Left cardiac atrium (tissue), 4 donors: ENCODE results near the gene TPRG1L. TPM values are rescaled to one million over a fixed set of nuclear protein-coding genes. Genes with fewer than 3 reads are reported as not detected.

Experiments used
- ATAC-seq, 2 donors: fragments of 200-7000 bp; cut with Tn5 transposase; one replicate each; pipeline ENCODE4 v1.9.1; 2020; ENCODE audit warnings: mild to moderate bottlenecking in 2 of 2, moderate library complexity in 2 of 2
- DNase-seq: peaks from one replicate; pipeline ENCODE4 v3.0.0-alpha.2; 2020
- intact Hi-C, 2 donors: fragments of 100-400 bp; cut with DNase I; formaldehyde crosslinking; loops; one replicate each; pipeline versions ENCODE4 v1.14.1 to v1.15.1; 2022 to 2023
- total RNA-seq, 2 donors: library from RNA; stranded (reverse); fragmentation: NEBNext Ultra II Directional; extraction: Animal tissue kit (Norgen Biotek cat#: 25700); gene quantifications; one replicate each; pipeline ENCODE4 v1.2.1, GENCODE V29; 2021
- donor health status: DM: no; HTN: yes; CAD: no.
- donor health status: DM: no; HTN: yes; CAD: no; lungs with severe emphysema.
- donor health status: DM: yes; HTN: yes; CAD: no.
- donor health status: Dilated cardiomyopathy.

TPRG1L gene
- total RNA-seq, 2 donors from 2014 or later, result 41.3 to 42.6 TPM

DNA sequence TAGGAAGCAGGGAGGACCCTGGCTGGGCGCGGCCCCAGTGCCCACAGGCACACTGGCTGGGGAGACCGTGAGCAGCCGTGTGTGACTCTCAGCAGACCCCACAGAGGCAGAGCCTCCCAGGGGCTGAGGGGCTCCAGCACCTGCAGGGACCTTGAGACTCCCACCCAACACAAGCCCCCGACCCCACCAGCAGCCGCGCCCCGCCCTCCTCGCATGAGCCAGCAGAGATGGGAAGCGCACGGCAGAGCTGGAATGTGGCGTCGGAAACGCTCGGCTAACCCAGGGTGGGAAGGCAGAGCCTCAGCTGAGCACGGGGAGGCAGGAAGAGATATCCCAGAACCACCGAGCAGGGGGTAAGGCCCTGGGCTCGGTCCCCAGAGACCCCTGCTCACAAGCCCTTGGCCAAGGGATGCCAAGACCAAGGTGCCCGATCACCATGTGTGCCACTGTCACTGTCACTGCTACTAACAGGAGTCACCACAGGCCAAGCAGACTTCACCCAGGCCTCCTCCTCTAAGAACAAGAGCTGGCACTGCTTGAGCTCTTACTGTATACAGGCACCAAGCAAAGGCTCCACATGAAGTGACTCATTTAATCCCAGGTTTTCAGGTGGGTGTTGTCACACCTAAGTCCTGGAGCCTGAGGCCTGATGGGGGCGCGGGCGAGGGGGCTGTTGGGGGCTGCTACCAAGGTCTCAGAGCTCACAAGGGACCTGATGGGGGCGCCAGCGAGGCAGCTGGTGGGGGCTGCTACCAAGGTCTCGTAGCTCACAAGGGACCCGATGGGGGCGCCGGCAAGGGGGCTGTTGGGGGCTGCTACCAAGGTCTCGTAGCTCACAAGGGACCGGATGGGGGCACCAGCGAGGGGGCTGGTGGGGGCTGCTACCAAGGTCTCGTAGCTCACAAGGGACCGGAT lies 33.6 kb upstream of the TPRG1L start:
- intact Hi-C loops, result no loop called here
- ATAC-seq, result peak in 1 of 2 donors; percentile 10

DNA sequence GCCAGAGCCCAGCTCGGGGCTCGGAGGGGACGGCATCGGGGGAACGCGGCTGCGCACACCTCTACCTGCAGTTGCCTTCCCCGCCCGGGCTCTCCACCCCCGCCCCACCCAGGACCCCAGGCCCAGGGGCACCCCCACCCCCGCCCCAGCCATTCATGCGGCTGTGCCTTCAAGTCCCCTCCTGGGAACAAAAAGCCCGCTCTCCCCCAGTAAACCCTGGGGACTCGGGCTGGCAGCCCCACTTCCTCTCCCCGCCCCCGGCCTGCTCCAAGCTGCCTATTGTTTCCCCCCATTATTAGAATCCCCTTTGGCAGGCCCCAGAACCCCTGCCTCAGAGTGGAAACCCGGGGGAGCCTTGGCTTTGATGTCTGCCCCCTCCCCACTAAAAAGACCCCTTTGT lies 31.5 kb upstream of the TPRG1L start:
- intact Hi-C loops, result no loop called here
- DNase-seq (no peak), ATAC-seq (no peak)

More for the DNA sequence above, 33.6 kb upstream of the TPRG1L start:
- DNase-seq, result no peak

DNA sequence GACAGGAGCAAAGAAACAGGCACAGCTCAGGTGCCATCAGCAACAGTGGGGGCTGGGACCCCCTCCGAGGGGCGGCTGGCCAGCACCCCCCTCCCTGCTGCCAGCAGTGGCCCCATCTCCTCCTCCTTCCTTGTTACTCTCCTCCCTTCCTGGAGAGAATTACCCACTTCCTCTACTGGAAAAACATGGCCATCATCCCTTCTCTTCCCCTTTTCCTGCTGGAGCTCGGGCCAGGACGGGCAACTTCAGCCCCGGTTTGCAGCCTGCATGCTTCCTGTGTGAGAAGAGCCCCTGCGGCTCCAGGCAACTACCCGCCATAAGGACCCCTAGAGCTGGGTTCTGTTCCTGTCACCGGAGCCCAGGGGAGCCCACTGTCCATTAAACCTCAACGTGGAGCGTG lies 31.1 kb upstream of the TPRG1L start:
- no peak for DNase-seq
- intact Hi-C loops, result no loop called here

DNA sequence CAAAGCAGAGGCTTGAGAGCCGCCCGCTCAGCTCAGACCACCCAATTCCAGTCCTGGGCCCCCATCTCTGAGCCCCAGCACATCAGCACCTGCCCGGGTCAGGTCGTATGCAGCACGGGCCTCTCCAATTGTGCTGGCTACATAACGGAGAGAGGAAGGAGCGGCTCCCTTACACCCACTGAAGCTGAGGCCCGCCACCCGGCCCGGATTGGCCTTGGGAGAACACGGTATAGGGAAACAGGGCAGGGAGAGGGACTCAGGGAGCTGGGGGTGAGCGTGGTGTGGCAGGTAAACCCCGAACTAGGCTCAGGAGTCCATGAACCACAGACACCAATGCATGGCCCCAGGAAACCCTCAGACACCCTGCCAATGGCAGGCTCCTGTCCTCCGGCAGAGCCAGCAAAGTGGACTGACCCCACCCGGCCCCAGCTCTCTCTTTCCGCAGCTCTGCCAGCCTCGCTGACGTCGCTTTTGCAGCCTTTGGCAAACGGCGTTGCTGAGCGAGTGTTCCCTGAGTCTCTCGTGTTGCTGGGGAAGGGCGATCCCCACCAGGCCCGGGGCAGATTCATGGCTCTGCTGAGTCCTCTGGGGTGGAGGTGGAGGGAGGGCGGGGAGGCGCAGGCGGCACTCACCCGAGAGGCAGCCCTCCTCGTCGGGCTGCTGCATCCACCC lies 30.0 kb upstream of the TPRG1L start:
- intact Hi-C loops, result no loop called here
- no peak for ATAC-seq
- no peak for DNase-seq

More for the DNA sequence above, 31.1 kb upstream of the TPRG1L start:
- ATAC-seq, result no peak

DNA sequence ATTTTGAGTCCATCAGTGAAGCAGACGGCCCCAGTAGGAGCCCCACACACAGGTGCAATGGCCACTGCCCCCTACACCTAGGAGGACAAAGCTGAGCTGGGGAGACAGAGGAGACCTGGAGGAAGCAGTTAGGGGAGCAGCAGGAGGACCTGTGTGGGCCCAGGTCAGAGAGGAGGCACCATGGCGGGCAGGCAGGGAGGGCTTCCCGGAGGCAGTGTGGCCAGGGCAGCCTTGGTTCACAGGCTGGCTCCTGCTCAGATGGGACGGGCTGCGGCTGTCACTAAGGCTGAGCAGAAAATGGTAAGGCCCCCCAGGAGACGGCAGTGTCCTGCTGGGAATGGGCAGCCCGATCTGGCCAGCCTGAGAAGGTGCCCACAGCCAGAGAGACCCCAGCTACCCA lies 28.9 kb upstream of the TPRG1L start:
- ATAC-seq (no peak), DNase-seq (no peak)

DNA sequence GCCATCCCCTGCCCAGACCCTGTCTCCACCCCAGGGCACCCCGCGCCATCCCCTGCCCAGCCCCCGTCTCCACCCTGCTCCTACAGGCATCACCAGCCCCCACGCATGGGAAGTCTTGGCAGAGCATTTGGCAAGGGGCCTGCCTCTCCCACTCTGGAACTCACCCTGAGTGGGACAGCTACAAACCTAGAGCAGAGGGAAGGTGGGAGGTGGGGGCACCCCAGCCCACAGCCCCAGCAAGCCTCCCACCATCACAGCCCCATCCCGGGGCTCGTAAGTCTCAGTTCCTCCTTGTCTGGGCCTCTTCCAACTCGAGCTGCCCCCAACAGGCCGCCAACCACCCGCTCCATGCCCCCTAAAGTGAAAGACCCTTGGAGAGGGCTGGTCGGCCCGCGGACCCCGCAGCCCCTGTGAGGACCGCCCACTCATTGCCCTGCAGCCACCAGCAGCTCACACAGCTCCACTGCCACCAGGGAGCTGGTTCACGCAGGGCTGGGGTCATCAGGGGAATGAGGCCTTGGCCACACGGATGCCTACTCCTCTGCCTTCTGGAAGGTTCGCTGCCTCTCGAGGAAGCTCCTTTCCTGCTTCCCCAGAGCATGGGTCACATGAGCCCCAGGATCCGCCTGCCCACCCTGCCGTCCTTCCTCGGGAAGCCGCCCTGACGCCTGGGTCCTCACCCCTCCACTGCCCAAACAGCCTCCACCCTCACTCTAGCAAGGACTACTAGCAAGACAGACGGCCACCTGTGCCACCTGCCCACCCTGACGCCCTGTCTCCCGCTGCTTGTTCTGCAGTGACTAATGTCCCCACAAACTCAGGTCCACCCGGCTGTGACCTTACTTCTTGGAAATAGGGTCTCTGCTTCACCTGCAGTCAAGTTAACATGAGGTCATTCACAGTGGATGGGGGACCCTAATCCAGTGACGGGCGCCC lies 27.9 kb upstream of the TPRG1L start:
- intact Hi-C loops, result no loop called here
- ATAC-seq (no peak), DNase-seq (no peak)

More for the DNA sequence above, 28.9 kb upstream of the TPRG1L start:
- intact Hi-C loops, result no loop called here

DNA sequence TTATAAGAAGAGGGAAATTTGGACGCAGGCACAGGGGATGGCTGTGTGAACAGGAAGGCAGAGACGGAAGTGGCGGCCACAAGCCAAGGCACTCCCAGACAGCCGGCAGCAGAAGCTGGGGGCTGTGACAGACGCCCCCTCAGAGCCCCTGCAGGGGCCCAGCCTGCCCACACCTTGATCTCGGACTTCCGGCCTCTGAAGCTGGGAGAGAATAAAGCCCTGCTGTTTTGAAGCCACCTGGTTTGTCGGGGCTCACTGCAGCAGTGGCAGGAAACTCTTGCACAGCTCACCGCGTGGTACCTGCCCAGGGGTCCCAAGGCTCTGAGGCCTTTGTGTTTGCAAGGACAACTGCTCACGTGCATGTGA lies 27.2 kb upstream of the TPRG1L start:
- intact Hi-C loops, result no loop called here
- ATAC-seq (no peak), DNase-seq (no peak)

DNA sequence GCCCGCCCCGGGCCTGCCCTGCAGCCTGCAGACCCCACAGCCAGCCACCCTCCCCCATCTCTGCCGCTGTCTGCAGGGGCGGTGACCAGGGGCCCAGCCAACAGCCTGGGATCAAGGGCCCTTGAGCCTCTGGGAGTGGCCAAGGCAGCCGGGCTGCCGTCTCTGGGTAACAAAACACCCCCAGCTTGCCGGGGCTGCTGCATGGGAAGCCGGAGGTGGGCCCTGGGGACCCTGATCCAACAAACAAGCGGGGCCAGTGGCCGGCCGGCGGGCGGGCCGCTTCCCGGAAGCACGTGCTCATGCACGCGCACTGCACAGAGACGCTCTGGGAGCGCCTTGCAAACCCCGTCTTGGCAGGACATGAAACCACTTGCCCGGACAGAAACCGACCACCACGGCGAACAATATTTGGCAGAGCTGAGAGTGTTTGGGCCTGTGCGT lies 26.7 kb upstream of the TPRG1L start:
- ATAC-seq, result peak; percentile 28 to 71
- peak; percentile 72 for DNase-seq
- intact Hi-C loops, result no loop called here

DNA sequence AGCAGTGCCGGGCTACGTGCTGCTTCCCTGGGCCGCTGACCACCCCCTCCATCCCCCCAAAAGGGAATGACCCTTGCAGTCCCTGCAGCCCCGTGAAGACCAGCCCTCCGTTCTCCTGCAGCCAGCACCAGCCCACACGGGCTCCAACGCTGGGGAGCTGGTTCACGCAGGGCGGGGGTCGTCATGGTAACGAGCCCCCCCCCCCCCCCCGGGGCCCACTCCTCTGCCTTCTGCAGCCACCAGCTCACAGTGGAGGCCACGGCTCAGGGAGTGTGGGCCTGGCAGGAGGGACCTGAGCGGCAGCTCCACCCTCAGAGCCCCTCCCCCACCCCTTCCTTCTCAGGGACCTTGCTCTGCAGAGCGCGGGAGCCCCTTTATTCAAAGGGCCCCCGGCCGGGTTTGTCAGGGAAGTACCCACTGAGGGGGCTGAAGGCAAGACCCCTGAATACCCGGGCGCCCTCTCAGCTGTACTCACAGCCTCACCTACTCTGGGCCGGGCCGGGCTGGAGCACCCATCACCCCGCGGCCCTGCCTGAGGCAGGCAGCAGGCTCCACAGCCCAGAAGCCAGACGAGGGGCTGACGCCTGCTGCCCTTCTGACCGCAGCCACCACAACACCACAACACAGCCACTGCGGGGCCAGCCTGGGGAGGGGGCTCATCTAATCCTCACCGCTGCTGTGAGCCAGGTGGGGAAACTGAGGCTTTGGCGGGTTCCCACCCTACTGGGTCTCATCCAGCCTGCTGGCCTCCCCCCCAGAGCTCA lies 26.1 kb upstream of the TPRG1L start:
- DNase-seq (no peak), ATAC-seq (no peak)
- intact Hi-C loops, result no loop called here

DNA sequence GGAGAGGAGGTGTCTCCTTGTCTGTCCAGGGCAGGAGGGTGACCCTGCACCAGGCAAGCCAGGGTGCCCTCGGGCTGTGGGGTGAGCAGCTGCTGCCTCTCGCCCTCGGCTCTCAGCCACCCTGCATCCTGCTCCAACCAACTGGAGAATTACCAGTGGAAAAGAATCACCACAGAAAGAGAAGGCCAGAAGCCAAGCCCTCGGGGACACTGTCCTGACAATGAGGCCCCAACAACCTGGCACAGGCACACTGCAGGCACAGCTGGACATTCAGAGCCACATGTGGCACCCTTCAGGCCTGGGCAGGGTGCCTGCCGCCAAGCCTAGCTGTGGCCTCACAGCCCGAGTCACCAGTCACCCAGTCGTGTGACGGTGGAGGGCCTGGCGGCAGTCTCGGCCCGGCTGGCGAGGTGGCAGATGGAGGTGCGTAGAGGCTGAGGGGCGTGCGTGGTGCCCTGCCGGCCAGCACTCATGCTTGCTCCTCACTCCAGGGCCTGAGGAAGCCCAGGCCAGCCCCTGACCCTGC lies 25.5 kb upstream of the TPRG1L start:
- intact Hi-C loops, result no loop called here
- DNase-seq, result no peak
- ATAC-seq, result no peak

DNA sequence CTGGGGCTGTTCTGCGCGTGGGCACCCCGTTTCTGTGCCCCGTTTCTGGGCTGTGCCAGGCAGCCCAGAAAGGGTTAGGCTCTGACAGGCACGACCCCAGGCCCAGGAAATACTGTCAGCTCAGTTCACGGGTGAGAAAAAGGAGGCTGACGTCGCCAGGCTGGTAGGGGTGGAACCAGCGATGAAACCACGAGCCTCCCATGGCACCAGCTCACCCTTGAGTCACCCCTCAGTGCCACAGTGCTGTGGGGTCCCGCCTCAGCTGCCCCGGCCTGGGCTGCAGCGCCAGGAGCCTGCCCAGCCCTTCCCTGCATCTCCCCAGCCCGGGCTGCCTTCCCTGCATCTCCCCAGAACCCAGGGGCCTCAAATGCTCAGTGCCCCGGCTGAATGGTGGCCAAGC lies 25.0 kb upstream of the TPRG1L start:
- intact Hi-C loops, result no loop called here
- no peak for ATAC-seq
- no peak for DNase-seq

DNA sequence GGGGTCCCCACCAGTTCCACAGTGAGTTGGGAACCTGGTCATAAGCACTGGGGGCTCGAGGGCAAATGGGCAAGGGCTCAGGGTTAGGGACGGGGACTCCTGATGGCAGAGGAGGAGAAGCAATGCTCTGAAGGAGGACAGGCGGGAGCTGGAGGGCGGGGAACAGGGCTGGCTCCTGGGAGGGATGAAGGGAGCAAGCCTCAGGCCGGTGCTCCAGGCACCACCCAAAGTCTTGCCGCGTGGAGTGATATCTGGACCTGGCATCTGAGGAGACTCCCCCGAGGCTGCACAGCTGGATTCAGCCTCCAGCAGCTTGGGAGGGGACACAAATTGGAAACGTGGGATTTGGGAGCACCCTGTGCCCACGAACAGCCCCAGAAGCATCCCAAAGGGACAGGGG lies 24.5 kb upstream of the TPRG1L start:
- intact Hi-C loops, result no loop called here
- no peak for DNase-seq
- ATAC-seq, result no peak

DNA sequence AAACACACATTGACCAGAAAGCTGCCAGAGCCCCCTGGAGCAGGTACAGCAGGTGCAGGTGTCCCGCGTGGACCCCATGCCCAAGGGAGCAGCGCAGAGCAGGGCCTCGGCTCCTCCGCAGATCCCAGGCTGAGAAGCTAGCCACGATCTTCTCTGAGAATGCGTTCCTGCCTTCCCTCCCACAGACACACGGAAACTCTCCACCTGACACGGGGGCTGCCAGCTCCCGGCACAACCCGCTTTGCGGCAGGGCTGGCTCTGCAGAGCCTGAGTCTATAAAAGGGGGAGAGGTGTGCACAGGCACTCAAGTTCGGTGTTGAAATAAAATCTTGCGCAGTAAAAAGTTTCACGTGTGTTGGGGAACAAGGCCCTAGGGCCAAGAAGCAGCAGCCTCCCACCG lies 23.1 kb upstream of the TPRG1L start:
- no peak for ATAC-seq

DNA sequence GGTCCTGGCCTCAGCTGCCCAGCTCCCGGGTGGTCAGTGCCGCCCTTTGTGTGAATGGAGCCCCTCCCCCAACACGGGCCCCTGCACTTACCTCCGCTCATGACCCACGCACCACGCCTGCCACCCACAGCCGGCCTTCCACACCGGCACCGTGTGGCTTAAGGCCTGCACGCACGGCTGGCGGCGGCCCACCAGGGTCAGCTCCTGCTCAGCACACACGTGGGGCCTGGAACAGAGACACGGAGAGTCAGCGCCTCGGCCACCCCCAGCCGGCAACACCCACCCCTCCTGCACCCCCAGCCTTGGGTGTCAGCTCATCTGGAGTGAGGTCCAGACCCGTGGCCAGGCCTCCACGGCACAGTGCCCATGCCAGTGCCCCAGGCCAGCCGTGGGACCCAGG lies 22.4 kb upstream of the TPRG1L start:
- no peak for DNase-seq
- no peak for ATAC-seq
- intact Hi-C loops, result no loop called here

More for the DNA sequence above, 23.1 kb upstream of the TPRG1L start:
- DNase-seq, result no peak
- intact Hi-C loops, result no loop called here

DNA sequence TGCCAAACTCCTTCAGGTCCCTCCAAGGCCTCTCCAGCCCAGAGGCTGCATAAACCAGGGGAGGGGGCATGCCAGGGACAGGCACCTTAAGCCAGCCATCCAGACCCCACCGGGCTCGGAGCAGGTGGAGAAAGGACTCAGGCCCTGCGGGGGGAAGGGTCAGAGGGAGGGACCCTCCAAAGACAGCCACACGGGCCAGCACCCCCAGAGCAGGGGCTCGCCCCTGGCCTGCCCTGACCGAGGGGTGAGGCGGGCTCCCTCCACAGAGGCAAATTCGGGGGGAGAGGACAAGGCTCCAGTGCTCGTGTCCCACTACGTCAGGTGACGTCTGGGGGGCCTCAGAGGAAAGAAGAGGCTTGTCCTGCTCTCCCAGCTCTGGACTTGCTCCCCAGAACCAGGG lies 21.7 kb upstream of the TPRG1L start:
- ATAC-seq (no peak), DNase-seq (no peak)
- intact Hi-C loops, result no loop called here

DNA sequence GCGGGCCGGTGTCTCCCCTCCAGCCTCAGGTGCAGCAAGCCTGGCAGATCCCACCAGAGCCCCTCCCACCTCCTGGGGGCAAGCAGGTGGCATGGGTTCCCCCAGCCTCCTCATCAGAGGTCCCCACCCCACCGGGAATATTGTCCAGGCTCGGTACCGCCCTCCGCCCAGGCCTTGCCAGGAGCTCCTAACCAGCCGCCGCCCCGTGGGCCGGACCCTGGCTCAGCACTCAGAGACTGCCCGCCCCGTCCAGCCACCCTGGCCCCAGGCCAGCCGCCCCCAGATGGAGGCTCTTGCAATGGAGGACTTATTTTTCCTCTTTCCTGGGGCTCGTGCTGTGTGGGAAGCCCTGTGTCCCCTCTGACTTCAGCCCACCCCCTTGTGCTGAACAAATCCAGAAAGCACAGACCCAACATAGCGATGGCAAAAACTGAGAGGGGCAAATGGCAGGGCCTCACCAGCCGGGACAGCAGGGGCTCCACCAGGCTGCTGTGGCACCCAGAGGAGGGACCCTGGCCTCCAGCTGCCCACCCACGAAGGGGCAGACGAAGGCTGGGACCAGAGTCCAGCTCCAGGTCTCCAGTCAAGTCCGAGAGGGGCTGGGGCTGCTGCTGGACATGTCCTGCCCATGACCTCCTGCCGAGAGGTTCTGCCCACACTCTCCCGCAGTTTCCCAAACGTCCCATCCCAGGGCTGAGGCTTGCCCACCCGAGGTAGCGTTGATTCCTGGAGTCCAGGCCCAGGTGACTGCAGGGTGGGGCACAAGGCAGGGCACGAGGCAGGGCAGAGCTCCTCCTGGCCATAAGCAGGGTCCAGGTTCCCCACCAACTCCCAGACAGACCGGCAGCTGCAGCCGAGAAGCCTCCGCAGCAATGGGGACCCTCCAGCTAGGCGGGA lies 21.0 kb upstream of the TPRG1L start:
- no peak for DNase-seq
- ATAC-seq, result no peak
- intact Hi-C loops, result no loop called here

DNA sequence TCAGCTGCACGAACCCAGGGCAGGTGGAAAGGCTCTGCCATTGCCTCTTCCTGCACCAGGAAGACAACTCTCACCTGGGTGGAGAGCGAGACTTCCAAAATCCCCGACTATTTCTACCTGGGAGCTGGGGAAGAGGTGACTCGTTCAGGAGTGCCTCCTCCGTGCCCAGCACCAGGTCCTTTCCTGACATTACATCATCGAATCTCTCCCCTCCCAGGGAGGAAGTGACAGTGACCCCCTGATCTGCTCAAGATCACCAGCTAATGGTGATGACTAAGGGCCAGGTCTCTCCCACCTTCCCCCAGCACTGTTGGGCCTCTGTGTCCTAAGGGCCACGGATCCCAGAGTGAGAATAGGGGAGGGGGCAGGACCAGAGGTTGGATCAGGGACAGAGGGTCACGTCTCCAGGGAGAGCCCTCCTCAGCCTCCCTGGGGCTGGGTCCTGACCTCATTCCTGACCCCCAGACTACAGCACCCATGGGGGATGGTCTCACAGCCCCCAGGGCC lies 20.3 kb upstream of the TPRG1L start:
- intact Hi-C loops, result no loop called here
- DNase-seq, result no peak
- ATAC-seq, result no peak
